HepG2 (cell line): ENCODE results near the gene TP73.

Source experiments
- CBX5 ChIP-seq: sonication (generic); formaldehyde crosslinking; IDR thresholded peaks from 2 replicates; pipeline ENCODE4 v1.4.0; 2020; ENCODE audit warnings: missing genetic modification reagents, borderline replicate concordance
- EP300 ChIP-seq, 3 experiments: sonication (generic) in 1 of 3; formaldehyde crosslinking in 1 of 3; IDR thresholded peaks; 2 replicates each; pipeline versions ENCODE4 v1.5.1 to v1.6.1; 2011 to 2020; ENCODE audit warnings: low read depth in 2 of 3, low read length in 2 of 3, borderline replicate concordance in 1 of 3, improper control_type of control experiment in 1 of 3, mild to moderate bottlenecking in 1 of 3, missing genetic modification reagents in 1 of 3, moderate library complexity in 1 of 3
- EZH2 ChIP-seq: conservative IDR thresholded peaks from 2 replicates; pipeline ENCODE4 v1.6.1; 2012; ENCODE audit warnings: mild to moderate bottlenecking, low read depth, low read length, moderate library complexity
- HDAC6 ChIP-seq: fragments of 200-600 bp; sonication (generic); IDR thresholded peaks from 2 replicates; pipeline ENCODE4 v1.7.0; 2017; ENCODE audit warnings: mild to moderate bottlenecking, antibody characterized with exemption, low read length, low read depth
- MTA1 ChIP-seq: sonication (generic); formaldehyde crosslinking; IDR thresholded peaks from 2 replicates; pipeline ENCODE4 v1.4.0; 2020; ENCODE audit warnings: missing genetic modification reagents, mild to moderate bottlenecking, borderline replicate concordance
- NCOR1 ChIP-seq: fragments of 200-600 bp; sonication (generic); IDR thresholded peaks from 2 replicates; pipeline ENCODE4 v1.7.0; 2017; ENCODE audit warnings: antibody characterized with exemption, low read length, borderline replicate concordance
- RAD51 ChIP-seq: fragments of 450-650 bp; IDR thresholded peaks from 2 replicates; pipeline ENCODE4 v1.6.1; 2016; ENCODE audit warnings: borderline replicate concordance
- RFX5 ChIP-seq: IDR thresholded peaks from 2 replicates; pipeline ENCODE4 v1.6.1; 2011; ENCODE audit warnings: low read depth, low read length, improper control_type of control experiment
- SUZ12 ChIP-seq: fragments of 150-350 bp; IDR thresholded peaks from 2 replicates; pipeline ENCODE4 v1.6.1; 2014; ENCODE audit warnings: low read depth, low read length
- ZNF446 ChIP-seq: sonication (generic); formaldehyde crosslinking; IDR thresholded peaks from 2 replicates; pipeline ENCODE4 v1.5.0; 2020; ENCODE audit warnings: mild to moderate bottlenecking, missing genetic modification reagents
- TF ChIP-seq, protein P1 (sequence below): sonication (generic); formaldehyde crosslinking; IDR thresholded peaks from 2 replicates; pipeline ENCODE4 v1.5.0; 2020; ENCODE audit warnings: mild to moderate bottlenecking, missing genetic modification reagents, moderate library complexity
- TF ChIP-seq, protein P2 (sequence below): sonication (generic); formaldehyde crosslinking; IDR thresholded peaks from 2 replicates; pipeline ENCODE4 v1.9.0; 2022; ENCODE audit warnings: missing genetic modification reagents, mild to moderate bottlenecking, borderline replicate concordance
- TF ChIP-seq, protein P3 (sequence below): sonication (generic); formaldehyde crosslinking; IDR thresholded peaks from 2 replicates; pipeline ENCODE4 v1.4.0; 2020; ENCODE audit warnings: missing genetic modification reagents

DNA sequence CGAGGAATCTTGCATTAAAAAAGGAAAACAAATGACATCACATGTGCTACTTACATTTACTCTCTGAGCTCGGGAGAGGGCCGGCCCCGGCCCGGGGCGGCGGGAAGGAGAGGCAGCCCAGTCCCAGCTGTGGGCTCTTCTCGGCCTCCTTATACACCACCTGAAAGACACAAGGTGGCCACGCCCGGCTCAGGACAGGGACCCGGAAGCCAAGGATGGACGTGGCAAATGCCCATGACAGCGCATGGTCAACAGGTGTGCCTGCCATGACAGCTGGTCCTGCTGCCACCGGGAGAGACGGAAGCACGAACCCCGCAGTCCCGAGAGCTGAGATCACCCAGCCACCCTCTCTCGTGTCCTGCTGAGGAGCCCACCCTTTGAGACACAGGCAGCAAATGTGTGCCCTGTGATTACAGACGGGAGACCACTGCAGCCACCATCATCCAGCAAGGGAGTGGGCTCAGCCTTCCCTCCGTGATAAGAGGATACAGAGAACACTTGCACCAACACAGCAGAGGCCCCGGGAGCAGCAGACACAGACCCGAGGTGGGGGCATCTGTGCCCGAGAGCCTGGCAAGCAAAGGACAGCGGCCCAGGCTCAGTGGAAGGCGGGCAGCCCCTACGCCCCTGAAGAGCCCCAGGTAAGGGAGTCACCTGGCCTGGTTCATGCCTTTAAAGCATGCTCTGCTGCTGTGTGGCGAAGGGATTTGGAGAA is 18.8 kb upstream of the TP73 start:
- no peak for TF ChIP-seq EP300 (IDR thresholded peaks at IDR 0.05; ENCODE audit: low read depth in 2 of 2, low read length in 2 of 2)
- no peak for TF ChIP-seq EP300 (CRISPR knock-in tag; IDR thresholded peaks at IDR 0.05; ENCODE audit: borderline replicate concordance)
- TF ChIP-seq, protein P1, sequence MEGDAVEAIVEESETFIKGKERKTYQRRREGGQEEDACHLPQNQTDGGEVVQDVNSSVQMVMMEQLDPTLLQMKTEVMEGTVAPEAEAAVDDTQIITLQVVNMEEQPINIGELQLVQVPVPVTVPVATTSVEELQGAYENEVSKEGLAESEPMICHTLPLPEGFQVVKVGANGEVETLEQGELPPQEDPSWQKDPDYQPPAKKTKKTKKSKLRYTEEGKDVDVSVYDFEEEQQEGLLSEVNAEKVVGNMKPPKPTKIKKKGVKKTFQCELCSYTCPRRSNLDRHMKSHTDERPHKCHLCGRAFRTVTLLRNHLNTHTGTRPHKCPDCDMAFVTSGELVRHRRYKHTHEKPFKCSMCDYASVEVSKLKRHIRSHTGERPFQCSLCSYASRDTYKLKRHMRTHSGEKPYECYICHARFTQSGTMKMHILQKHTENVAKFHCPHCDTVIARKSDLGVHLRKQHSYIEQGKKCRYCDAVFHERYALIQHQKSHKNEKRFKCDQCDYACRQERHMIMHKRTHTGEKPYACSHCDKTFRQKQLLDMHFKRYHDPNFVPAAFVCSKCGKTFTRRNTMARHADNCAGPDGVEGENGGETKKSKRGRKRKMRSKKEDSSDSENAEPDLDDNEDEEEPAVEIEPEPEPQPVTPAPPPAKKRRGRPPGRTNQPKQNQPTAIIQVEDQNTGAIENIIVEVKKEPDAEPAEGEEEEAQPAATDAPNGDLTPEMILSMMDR (CRISPR knock-in tag): no peak
- no peak for TF ChIP-seq SUZ12
- no peak for TF ChIP-seq HDAC6
- TF ChIP-seq MTA1 (CRISPR knock-in tag): no peak
- TF ChIP-seq, protein P2, sequence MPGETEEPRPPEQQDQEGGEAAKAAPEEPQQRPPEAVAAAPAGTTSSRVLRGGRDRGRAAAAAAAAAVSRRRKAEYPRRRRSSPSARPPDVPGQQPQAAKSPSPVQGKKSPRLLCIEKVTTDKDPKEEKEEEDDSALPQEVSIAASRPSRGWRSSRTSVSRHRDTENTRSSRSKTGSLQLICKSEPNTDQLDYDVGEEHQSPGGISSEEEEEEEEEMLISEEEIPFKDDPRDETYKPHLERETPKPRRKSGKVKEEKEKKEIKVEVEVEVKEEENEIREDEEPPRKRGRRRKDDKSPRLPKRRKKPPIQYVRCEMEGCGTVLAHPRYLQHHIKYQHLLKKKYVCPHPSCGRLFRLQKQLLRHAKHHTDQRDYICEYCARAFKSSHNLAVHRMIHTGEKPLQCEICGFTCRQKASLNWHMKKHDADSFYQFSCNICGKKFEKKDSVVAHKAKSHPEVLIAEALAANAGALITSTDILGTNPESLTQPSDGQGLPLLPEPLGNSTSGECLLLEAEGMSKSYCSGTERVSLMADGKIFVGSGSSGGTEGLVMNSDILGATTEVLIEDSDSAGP: no peak
- no peak for TF ChIP-seq EZH2
- no peak for TF ChIP-seq RAD51
- TF ChIP-seq, protein P3, sequence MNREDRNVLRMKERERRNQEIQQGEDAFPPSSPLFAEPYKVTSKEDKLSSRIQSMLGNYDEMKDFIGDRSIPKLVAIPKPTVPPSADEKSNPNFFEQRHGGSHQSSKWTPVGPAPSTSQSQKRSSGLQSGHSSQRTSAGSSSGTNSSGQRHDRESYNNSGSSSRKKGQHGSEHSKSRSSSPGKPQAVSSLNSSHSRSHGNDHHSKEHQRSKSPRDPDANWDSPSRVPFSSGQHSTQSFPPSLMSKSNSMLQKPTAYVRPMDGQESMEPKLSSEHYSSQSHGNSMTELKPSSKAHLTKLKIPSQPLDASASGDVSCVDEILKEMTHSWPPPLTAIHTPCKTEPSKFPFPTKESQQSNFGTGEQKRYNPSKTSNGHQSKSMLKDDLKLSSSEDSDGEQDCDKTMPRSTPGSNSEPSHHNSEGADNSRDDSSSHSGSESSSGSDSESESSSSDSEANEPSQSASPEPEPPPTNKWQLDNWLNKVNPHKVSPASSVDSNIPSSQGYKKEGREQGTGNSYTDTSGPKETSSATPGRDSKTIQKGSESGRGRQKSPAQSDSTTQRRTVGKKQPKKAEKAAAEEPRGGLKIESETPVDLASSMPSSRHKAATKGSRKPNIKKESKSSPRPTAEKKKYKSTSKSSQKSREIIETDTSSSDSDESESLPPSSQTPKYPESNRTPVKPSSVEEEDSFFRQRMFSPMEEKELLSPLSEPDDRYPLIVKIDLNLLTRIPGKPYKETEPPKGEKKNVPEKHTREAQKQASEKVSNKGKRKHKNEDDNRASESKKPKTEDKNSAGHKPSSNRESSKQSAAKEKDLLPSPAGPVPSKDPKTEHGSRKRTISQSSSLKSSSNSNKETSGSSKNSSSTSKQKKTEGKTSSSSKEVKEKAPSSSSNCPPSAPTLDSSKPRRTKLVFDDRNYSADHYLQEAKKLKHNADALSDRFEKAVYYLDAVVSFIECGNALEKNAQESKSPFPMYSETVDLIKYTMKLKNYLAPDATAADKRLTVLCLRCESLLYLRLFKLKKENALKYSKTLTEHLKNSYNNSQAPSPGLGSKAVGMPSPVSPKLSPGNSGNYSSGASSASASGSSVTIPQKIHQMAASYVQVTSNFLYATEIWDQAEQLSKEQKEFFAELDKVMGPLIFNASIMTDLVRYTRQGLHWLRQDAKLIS (CRISPR knock-in tag): no peak
- no peak for TF ChIP-seq CBX5 (CRISPR knock-in tag)
- no peak for TF ChIP-seq RFX5
- TF ChIP-seq NCOR1: no peak
- TF ChIP-seq ZNF446 (CRISPR knock-in tag): no peak
